ENCODE data around the gene LAMA4.

DNA sequence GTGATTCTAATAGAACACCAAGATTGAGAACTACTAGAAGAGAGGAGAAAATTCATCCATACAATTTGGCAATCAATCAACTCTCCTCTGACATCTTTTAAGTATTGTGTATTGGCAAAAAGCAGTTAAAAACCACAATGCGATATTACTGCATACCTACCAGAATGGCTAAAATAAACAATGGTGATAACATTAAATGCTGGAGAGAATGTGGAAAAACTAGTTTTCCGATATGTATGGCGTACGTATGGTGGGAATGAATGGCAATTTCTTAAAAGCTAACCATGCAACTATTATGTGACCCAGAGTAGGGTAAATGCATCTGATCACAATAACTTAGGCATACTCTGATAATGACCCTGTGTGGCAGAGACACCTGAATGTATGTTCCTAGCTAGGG is 29.3 kb upstream of the LAMA4 start:
- TF ChIP-seq POLR2A (IDR thresholded peaks at IDR 0.05) (no peak), CTCF (IDR thresholded peaks at IDR 0.05) (no peak), POLR2AphosphoS5 (IDR thresholded peaks at IDR 0.05; ENCODE audit: insufficient read depth in 1 of 2, low read depth in 1 of 2) (no peak)

All from vagina (tissue), 2 donors.